Activated gamma-delta T cell treated with Interleukin-2 at 50 U/mL for 16 hours (primary cell): ENCODE data around the gene NECTIN2.
"Not testable (repeated sequence)": the region's sequence is repeated elsewhere in the genome, so short reads cannot be mapped to it uniquely, and the experiment has no call there.

Source experiments
- DNase-seq: peaks from one replicate; pipeline ENCODE4 v3.0.0-alpha.2; 2020

The NECTIN2 gene

DNA sequence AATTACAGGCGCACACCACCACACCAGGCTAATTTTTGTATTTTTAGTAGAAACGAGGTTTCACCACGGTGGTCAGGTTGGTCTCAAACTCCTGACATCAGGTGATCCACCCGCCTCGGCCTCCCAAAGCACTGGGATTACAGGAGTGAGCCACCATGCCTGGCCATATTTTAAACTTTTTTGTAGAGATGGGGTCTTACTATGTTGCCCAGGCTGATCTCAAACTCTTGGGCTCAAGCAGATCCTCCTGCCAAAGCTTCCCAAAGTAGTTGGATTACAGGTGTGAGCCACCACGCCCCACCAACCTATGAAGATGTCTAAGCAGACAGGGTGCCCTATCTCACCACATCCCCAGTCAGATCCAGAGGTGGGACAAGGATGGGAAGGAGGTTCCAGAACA is 65.8 kb downstream of the NECTIN2 start:
- not testable (repeated sequence) for DNase-seq

DNA sequence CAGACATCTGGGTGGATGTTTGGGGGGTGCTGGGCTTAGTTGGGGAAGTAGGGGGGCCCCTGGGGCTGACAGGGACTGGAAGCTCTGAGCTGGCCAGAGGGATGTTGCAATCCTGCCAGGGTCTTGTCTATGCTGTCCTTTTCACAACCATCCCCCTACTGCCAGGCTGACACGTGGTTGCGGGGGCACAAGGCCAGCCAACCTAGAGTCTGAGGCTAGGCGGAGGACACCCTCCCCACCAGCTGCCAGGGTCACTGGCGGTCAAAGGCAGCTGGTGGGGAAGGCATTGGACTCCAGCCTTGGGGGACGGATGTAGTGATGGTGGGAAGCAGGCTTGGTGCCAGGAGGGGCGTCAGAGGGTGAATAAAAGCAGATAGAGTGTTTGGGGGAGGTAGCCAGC is 66.8 kb downstream of the NECTIN2 start:
- DNase-seq = no peak

DNA sequence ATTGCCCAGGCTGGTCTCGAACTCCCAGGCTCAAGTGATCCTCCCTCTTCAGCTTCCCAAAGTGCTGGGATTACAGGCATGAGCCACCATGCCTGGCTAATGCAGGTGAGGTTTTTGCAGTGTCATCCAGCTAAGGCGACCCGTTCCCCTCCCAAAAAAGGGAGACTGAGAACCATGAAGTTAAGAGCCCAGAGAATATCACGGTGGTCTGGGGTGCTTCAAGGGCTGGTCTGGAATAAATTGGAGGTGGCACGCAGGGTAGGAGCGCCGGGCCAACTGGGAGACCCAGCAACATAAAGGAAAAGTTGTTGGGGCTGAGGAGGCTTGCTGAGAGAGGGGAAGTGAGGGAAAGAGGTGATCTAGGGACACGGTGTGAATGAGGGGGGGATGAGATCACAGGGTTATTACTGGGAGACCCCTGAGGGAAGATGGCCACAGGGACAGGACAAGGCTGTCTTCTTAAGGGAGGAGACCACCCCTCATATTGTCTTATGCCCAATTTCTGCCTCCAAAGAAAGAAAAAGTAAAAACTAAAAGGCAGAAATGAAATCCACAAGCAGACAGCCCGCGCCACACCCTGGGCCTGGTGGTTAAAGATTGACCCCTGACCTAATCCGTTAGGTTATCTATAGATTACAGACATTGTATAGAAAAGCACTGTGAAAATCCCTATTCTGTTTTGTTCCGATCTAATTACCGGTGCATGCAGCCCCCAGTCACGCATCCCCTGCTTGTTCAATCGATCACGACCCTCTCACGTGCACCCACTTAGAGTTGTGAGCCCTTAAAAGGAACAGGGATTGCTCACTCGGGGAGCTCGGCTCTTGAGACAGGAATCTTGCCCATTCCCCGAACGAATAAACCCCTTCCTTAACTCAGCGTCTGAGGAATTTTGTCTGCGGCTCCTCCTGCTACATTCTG is 67.7 kb downstream of the NECTIN2 start:
- not testable (repeated sequence) for DNase-seq

DNA sequence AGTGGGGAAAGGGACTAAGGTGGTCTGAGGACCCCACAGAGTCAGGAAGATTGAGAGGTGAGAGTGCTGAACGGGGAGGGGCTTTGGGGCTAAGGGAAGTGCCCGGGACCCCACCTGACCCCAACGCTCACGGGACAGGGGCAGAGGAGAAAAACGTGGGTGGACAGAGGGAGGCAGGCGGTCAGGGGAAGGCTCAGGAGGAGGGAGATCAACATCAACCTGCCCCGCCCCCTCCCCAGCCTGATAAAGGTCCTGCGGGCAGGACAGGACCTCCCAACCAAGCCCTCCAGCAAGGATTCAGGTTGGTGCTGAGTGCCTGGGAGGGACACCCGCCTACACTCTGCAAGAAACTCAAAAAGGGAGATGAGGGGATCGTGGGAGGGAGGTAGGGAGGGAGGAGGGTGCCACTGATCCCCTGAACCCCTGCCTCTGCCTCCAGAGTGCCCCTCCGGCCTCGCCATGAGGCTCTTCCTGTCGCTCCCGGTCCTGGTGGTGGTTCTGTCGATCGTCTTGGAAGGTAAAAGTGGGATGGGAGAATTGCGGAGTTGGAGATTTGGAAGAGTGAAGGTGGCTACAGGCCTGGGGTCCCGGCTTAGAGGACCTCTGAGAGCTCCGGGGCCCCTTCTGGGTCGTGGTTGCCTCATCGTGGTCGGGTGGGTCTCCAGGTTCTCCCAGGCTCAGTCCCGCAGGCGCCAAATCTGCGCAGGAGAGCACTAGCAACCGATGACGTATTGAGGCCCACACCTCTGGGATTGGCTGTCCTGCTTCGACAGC is 68.5 kb downstream of the NECTIN2 start, which contains the start of gene APOC1:
Gene APOC1 (plus strand): TSS at position 176 of the 774 bp plus-strand sequence. CDS start 284 bp downstream, at position 460.
- DNase-seq = peak; percentile 57

DNA sequence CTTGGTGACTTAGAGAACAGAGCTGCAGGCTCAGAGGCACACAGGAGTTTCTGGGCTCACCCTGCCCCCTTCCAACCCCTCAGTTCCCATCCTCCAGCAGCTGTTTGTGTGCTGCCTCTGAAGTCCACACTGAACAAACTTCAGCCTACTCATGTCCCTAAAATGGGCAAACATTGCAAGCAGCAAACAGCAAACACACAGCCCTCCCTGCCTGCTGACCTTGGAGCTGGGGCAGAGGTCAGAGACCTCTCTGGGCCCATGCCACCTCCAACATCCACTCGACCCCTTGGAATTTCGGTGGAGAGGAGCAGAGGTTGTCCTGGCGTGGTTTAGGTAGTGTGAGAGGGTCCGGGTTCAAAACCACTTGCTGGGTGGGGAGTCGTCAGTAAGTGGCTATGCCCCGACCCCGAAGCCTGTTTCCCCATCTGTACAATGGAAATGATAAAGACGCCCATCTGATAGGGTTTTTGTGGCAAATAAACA is 78.2 kb downstream of the NECTIN2 start:
- no peak for DNase-seq

DNA sequence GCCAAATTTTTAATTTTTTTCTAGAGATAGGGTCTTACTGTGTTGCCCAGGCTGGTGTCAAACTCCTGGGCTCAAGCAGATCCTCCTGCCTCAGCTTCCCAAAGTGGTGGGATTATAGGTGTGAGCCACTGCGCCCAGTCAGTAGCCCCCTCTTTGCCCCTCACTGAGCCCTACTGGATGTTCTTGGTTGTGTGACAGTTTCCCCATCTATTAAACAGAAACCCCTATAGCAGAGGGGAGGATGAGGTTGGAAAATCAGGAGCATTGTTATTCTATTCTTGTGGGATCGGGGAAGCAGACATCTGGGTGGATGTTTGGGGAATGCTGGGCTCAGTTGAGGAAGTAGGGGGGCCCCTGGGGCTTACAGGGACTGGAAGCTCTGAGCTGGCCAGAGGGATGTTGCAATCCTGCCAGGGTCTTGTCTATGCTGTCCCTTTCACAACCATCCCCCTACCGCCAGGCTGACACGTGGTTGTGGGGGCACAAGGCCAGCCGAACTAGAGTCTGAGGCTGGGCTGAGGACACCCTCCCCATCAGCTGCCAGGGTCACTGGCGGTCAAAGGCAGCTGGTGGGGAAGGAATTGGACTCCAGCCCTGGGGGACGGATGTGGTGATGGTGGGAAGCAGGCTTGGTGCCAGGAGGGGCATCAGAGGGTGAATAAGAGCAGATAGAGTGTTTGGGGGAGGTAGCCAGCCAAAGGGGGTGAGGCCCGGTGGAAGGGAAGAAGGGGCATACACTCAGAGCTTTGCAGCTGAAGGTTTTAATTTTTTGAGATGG is 79.2 kb downstream of the NECTIN2 start:
- DNase-seq = no peak

DNA sequence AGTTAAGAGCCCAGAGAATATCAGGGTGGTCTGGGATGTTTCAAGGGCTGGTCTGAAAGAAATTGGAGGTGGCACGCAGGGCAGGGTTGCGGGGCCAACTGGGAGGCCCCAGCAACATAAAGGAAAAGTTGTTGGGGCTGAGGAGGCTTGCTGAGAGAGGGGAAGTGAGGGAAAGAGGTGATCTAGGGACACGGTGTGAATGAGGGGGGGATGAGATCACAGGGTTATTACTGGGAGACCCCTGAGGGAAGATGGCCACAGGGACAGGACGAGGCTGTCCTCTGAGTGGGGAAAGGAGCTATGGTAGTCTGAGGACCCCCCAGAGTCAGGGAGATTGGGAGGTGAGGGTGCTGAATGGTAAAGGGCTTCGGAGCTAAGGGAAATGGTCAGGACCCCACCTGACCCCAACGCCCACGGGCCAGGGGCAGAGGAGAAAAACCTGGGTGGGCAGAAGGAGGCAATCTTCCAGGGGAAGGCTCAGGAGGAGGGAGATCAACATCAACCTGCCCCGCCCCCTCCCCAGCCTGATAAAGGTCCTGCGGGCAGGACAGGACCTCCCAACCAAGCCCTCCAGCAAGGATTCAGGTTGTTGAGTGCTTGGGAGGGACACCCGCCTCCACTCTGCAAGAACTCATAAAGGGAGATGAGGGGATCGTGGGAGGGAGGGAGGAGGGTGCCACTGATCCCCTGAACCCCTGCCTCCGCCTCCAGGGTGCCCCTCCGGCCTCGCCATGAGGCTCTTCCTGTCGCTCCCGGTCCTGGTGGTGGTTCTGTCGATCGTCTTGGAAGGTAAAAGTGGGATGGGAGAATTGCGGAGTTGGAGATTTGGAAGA is 80.4 kb downstream of the NECTIN2 start:
- DNase-seq = not testable (repeated sequence)

- DNase-seq = no peak
Measured at GRCh38 chr19:44927746-44928145, 81.6 kb downstream of the NECTIN2 start.

- DNase-seq = no peak
Measured at GRCh38 chr19:44930088-44930487, 84.0 kb downstream of the NECTIN2 start.

DNA sequence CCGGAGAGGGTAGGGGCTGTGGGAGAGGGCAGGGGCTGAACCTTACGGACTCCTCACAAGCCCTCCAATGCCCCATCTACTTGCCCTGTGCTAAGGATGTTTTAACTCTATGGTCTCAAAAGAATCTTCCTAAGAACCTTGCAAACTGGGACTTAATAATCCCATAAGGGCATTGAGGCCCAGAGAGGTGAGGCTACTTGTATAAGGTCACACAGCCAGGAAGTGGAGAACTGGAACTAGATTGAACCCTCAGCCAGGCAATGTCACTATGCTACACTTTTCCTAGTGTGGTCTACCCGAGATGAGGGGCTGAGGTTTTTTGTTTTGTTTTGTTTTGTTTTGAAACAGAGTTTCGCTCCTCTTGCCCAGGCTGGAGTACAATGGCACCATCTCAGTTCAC is 85.4 kb downstream of the NECTIN2 start:
- DNase-seq = no peak
